ENCODE measurements around the gene MACROD1.

GRCh38 chr11:63986932-63987513 lies 178.9 kb downstream of the MACROD1 start:
- TF ChIP-seq POLR2AphosphoS5 (IDR thresholded peaks at IDR 0.05; ENCODE audit: borderline replicate concordance, low read depth, low read length) (no peak), FOXP2 (optimal IDR thresholded peaks at IDR 0.05; ENCODE audit: control extremely low read depth, extremely low read length, insufficient read depth) (no peak), EZH2 (IDR thresholded peaks at IDR 0.05) (no peak)

Data from SK-N-MC (cell line).